GM12872 (cell line): Measurements from ENCODE around the gene GRIK4.

Experiments
- TF ChIP-seq, protein P1 (sequence below): IDR thresholded peaks from 3 replicates; pipeline ENCODE4 v1.5.1; 2011; ENCODE audit warnings: low read depth, mild to moderate bottlenecking, low read length, moderate library complexity; ENCODE audit not compliant: insufficient read depth

The GRIK4 gene

DNA sequence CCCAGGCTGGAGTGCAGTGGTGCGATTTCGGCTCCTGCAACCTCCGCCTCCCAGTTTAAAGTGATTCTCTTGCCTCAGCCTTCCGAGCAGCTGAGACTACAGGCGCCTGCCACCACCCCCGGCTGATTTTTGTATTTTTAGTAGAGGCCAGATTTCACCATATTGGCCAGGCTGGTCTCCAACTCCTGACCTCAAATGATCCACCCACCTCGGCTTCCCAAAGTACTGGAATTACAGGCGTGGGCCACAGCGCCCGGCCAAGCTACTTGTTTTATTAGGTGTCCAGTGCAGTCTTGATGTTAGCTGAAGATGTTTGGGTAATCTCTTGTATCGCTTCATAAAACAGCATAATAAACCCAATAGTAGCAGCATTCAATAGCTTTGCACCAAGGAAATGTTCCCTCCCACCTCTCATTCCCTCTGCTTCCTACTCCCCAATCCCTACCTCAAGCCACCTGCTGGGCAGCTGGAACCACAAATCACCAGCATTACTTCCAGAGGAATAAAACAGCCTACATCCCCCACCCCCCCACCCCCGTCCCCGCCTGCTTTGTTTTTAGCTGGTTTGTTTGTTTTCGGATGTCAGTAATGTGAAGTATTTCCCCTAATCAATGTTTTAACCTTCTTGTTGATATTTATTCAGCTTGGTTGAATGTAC is 11.0 kb upstream of the GRIK4 start:
- TF ChIP-seq, protein P1, sequence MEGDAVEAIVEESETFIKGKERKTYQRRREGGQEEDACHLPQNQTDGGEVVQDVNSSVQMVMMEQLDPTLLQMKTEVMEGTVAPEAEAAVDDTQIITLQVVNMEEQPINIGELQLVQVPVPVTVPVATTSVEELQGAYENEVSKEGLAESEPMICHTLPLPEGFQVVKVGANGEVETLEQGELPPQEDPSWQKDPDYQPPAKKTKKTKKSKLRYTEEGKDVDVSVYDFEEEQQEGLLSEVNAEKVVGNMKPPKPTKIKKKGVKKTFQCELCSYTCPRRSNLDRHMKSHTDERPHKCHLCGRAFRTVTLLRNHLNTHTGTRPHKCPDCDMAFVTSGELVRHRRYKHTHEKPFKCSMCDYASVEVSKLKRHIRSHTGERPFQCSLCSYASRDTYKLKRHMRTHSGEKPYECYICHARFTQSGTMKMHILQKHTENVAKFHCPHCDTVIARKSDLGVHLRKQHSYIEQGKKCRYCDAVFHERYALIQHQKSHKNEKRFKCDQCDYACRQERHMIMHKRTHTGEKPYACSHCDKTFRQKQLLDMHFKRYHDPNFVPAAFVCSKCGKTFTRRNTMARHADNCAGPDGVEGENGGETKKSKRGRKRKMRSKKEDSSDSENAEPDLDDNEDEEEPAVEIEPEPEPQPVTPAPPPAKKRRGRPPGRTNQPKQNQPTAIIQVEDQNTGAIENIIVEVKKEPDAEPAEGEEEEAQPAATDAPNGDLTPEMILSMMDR = no peak

GRCh38 chr11:120501440-120501839 is 10.1 kb upstream of the GRIK4 start:
- TF ChIP-seq, protein P1 = no peak

- TF ChIP-seq, protein P1 = no peak
These were observed 9.4 kb upstream of the GRIK4 start for GRCh38 chr11:120501976-120502755.

GRCh38 chr11:120505801-120506425 is 5.6 kb upstream of the GRIK4 start:
- TF ChIP-seq, protein P1 = no peak

GRCh38 chr11:120509346-120510053 is 2.0 kb upstream of the GRIK4 start:
- TF ChIP-seq, protein P1 = no peak

DNA sequence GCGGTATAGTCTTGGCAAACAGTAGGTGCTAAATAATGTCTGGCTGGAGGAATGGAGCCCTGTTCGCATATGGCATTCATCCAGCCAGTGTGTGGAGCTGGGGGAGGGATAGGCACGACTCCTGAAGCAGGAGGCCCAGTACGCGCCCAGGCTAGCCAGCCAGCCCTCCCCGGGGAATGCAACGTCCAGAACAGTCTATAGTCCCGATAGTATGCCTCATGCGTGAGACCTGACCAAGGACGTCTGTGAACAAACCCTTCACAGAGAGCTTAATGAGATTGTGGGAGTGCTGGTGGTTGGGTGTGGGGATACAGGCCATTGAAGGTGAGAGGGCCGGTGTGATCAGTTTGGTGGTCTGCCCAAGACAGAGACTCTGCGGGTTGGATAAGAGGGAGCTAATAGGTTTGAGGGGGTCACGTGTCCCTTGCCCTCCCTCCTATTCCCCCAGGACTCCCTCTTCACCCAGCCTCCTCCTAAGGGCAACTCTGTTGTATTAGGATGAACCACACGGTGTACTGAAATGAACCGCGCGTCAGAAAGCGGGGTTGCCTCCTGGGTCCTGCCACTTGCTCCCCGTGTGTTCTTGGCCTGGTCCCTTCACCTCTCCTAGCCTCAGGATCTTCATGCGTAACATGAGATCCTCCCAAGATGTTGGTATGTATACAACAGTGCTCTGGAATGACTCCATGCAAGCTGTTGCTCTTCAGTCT is 987 bp upstream of the GRIK4 start:
- TF ChIP-seq, protein P1 = no peak
